Measurements from ENCODE around the gene AQP6. TPM values are rescaled to one million over a fixed set of nuclear protein-coding genes. Genes with fewer than 3 reads are reported as not detected.

The AQP6 gene
- total RNA-seq, 1 donor from 2014 or later = 0.29 TPM

DNA sequence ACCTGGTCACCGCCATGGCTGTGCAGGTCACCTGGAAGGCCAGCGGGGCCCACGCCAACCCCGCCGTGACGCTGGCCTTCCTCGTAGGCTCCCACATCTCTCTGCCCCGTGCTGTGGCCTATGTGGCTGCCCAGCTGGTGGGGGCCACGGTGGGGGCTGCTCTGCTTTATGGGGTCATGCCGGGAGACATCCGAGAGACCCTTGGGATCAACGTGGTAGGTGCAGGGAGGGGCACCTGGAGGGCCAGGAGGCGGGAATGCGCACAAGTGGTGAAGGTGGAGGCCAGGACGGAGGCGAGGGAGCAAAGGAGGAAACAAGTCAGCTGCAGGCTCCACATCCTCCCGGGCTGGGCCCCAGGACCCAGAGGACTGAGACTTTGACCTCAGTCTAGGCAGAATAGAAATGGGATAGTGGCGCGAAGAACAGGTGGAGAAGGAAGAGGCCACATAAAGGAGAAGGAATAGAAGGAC is 649 bp downstream of the AQP6 start:
- Mint-ChIP-seq H3K4me3 (ENCODE audit: low read depth) (no peak overlapping the region), H3K27me3 (peaks cover 22% of the 10 kb centered on the region), H3K4me1 (ENCODE audit: low read depth) (peaks cover 2% of the 10 kb centered on the region), H3K27ac (no peak overlapping the region), H3K9me3 (ENCODE audit: low read depth) (no peaks in the 10 kb centered on the region), H3K36me3 (ENCODE audit: insufficient read depth) (no peaks in the 10 kb centered on the region)
- TF ChIP-seq, protein P1, sequence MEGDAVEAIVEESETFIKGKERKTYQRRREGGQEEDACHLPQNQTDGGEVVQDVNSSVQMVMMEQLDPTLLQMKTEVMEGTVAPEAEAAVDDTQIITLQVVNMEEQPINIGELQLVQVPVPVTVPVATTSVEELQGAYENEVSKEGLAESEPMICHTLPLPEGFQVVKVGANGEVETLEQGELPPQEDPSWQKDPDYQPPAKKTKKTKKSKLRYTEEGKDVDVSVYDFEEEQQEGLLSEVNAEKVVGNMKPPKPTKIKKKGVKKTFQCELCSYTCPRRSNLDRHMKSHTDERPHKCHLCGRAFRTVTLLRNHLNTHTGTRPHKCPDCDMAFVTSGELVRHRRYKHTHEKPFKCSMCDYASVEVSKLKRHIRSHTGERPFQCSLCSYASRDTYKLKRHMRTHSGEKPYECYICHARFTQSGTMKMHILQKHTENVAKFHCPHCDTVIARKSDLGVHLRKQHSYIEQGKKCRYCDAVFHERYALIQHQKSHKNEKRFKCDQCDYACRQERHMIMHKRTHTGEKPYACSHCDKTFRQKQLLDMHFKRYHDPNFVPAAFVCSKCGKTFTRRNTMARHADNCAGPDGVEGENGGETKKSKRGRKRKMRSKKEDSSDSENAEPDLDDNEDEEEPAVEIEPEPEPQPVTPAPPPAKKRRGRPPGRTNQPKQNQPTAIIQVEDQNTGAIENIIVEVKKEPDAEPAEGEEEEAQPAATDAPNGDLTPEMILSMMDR (IDR thresholded peaks at IDR 0.05; ENCODE audit: unreplicated experiment) = no peak
- DNase-seq (ENCODE audit: low spot score, unreplicated experiment) = no peak

DNA sequence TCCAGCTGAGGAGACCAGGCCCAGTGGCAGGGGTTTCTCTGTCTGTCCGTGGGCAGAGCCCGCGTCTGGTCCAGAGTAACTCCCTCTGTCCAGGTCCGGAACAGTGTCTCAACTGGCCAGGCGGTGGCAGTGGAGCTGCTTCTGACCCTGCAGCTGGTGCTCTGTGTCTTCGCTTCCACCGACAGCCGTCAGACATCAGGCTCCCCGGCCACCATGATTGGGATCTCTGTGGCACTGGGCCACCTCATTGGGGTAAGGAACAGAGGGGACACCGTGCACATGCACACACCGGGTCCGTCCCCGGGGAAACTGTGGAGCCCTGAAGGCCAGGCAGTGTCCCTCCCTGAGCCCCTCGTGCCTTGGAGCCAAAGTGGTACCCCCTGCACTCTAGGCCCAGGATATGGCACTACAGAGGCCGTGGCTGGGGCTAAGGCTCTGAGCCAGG is 1.5 kb downstream of the AQP6 start:
- no peak for DNase-seq (ENCODE audit: low spot score, unreplicated experiment)
- Mint-ChIP-seq H3K27me3 (peaks cover 22% of the 10 kb centered on the region), H3K27ac (no peak overlapping the region), H3K36me3 (ENCODE audit: insufficient read depth) (no peaks in the 10 kb centered on the region), H3K9me3 (ENCODE audit: low read depth) (no peaks in the 10 kb centered on the region), H3K4me3 (ENCODE audit: low read depth) (no peak overlapping the region), H3K4me1 (ENCODE audit: low read depth) (peaks cover 4% of the 10 kb centered on the region)
- TF ChIP-seq, protein P1 (IDR thresholded peaks at IDR 0.05; ENCODE audit: unreplicated experiment) = peak; percentile 53

DNA sequence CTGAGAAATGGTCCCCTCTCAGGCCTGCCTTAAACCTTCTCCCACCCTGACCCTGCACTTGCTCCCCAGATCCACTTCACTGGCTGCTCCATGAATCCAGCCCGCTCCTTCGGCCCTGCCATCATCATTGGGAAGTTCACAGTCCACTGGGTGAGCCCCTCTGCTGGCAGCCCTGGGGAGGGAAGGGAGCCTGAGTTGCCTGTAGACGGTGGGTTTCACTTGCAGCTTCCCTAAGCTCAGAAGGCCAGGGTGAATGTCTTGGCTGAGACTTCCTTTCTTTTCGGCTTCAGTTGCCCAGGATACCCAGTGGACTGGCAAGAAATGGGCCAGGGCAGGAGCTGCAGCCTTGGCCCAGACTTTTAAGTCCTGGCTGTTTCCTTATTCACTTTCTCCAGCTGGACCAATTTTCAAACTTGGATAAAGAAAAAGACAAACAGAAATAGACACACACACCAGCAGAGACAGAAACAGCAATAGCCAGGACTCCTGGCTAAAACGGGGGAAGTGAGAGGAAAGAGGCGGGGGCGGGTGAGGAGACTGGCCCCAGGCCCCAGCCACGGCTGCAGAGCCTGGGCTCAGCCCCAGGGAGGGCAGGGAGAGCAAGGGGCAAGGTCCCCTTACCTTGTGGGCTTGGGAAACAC is 2.0 kb downstream of the AQP6 start:
- Mint-ChIP-seq H3K27ac (no peak overlapping the region), H3K4me3 (ENCODE audit: low read depth) (no peak overlapping the region), H3K36me3 (ENCODE audit: insufficient read depth) (no peaks in the 10 kb centered on the region), H3K27me3 (peaks cover 22% of the 10 kb centered on the region), H3K4me1 (ENCODE audit: low read depth) (peaks cover 7% of the 10 kb centered on the region), H3K9me3 (ENCODE audit: low read depth) (no peaks in the 10 kb centered on the region)
- no peak for DNase-seq (ENCODE audit: low spot score, unreplicated experiment)
- TF ChIP-seq, protein P1 (IDR thresholded peaks at IDR 0.05; ENCODE audit: unreplicated experiment) = no peak

DNA sequence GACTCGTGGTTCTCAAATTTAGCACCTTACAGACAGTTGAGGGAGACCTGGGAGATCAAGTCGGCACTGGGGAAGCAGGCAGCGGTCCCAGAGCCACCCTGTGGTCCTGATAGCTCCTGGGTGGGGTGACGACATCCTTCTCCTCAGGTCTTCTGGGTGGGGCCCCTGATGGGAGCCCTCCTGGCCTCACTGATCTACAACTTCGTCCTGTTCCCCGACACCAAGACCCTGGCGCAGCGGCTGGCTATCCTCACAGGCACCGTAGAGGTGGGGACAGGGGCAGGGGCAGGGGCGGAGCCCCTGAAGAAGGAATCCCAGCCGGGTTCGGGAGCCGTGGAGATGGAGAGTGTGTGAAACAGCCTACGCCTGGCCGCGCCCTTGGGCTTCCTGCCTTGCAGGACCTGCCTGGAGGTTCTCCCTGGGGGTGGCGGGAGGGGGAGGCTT is 2.6 kb downstream of the AQP6 start:
- Mint-ChIP-seq H3K4me1 (ENCODE audit: low read depth) (peaks cover 10% of the 10 kb centered on the region), H3K27me3 (peaks cover 22% of the 10 kb centered on the region), H3K9me3 (ENCODE audit: low read depth) (no peaks in the 10 kb centered on the region), H3K4me3 (ENCODE audit: low read depth) (no peak overlapping the region), H3K27ac (no peak overlapping the region), H3K36me3 (ENCODE audit: insufficient read depth) (no peaks in the 10 kb centered on the region)
- no peak for DNase-seq (ENCODE audit: low spot score, unreplicated experiment)
- TF ChIP-seq, protein P1 (IDR thresholded peaks at IDR 0.05; ENCODE audit: unreplicated experiment) = no peak

DNA sequence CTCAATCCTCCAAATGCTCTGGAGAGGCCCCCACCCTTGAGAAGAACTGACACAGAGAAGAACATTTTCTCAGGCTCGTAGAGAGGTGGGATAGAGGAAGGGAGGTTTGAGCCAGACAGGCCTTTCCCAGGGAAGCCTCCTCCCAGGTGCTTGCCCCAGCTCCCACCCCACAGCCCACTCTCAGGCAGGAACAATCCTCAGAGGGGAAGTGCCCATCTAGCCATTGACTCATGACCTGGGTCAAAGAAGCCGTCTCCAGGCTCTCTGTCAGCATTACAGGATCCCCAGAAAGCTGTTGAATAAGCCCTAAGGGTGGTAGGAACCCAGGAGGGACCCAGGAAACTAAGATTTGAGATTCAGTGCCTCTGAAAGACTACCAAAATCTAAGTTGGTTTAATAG is 3.8 kb downstream of the AQP6 start:
- peaks cover 21% of the 10 kb centered on the region for H3K4me1 Mint-ChIP-seq (ENCODE audit: low read depth)
- H3K27me3 Mint-ChIP-seq = peaks cover 22% of the 10 kb centered on the region

More for the DNA sequence above, 3.8 kb downstream of the AQP6 start:
- TF ChIP-seq, protein P1 (IDR thresholded peaks at IDR 0.05; ENCODE audit: unreplicated experiment) = no peak
- Mint-ChIP-seq H3K9me3 (ENCODE audit: low read depth) (no peaks in the 10 kb centered on the region), H3K36me3 (ENCODE audit: insufficient read depth) (no peaks in the 10 kb centered on the region), H3K4me3 (ENCODE audit: low read depth) (no peak overlapping the region), H3K27ac (no peak overlapping the region)
- DNase-seq (ENCODE audit: low spot score, unreplicated experiment) = no peak
